Measurements from ENCODE around the gene ATP13A4. TPM values are rescaled to one million over a fixed set of nuclear protein-coding genes. Genes with fewer than 3 reads are reported as not detected.

ATP13A4 gene
- total and polyA plus RNA-seq, 2 donors (not counting 1 experiment from before 2014, with no cell fraction given) = 1.7 to 6.4 TPM

GRCh38 chr3:193407688-193408087 is 147.0 kb downstream of the ATP13A4 start:
- CTCF ChIA-PET = no interaction called here
- Histone ChIP-seq H3K27me3 (replicated peaks in 1 of 4; ENCODE audit: control extremely low read depth in 1 of 4, control insufficient read depth in 3 of 4, insufficient read depth in 4 of 4, low read length in 3 of 4) (no peaks in the 10 kb centered on the region), H3K4me3 (ENCODE audit: control extremely low read depth in 1 of 5, extremely low read depth in 1 of 5, insufficient read depth in 1 of 5, low read depth in 2 of 5, low read length in 4 of 5) (no peak overlapping the region), H4K20me1 (ENCODE audit: control insufficient read depth, insufficient read depth, low read length, poor library complexity, severe bottlenecking) (no peaks in the 10 kb centered on the region), H3K4me1 (ENCODE audit: control insufficient read depth in 2 of 2, insufficient read depth in 2 of 2, low read length in 2 of 2) (no peaks in the 10 kb centered on the region), H3K36me3 (replicated peaks in 1 of 2; ENCODE audit: control extremely low read depth in 1 of 2, control insufficient read depth in 1 of 2, extremely low read depth in 1 of 2, insufficient read depth in 2 of 2, low read length in 1 of 2) (no peaks in the 10 kb centered on the region), H3K4me2 (replicated peaks; ENCODE audit: low read depth, low read length, poor library complexity, severe bottlenecking) (no peak overlapping the region), H2AFZ (ENCODE audit: insufficient read depth, low read depth, low read length, poor library complexity, severe bottlenecking) (no peak overlapping the region), H3K79me2 (ENCODE audit: control insufficient read depth, insufficient read depth, low read length) (no peaks in the 10 kb centered on the region), H3K9ac (ENCODE audit: low read length) (no peak overlapping the region), H3K9me3 (ENCODE audit: control extremely low read depth in 1 of 3, control insufficient read depth in 2 of 3, insufficient read depth in 1 of 3, low read length in 2 of 3) (no peaks in the 10 kb centered on the region), H3K27ac (ENCODE audit: low read length in 2 of 2) (no peak overlapping the region)
- POLR2A ChIA-PET = no interaction called here
- H3K4me3 Mint-ChIP-seq = no peak overlapping the region
- DNase-seq (no peak), ATAC-seq (ENCODE audit: low read depth) (no peak)
- no peaks in the 10 kb centered on the region for H3K4me1 Mint-ChIP-seq
- no peaks in the 10 kb centered on the region for H3K9me3 Mint-ChIP-seq (ENCODE audit: insufficient read depth)
- intact Hi-C loops (cut with micrococcal nuclease) = no loop called here
- no peaks in the 10 kb centered on the region for H3K27me3 Mint-ChIP-seq
- TF ChIP-seq CTCF (IDR thresholded peaks at IDR 0.05) = no peak
- TF ChIP-seq EZH2 (IDR thresholded peaks at IDR 0.05; ENCODE audit: borderline replicate concordance, insufficient read depth, low read depth, low read length, poor library complexity, severe bottlenecking) = no peak
- H3K27ac Mint-ChIP-seq = no peak overlapping the region
- 90% methylated on average over 1 of the region's 1 CpG for WGBS (ENCODE audit: insufficient coverage)

GRCh38 chr3:193407112-193407511 is 147.6 kb downstream of the ATP13A4 start:
- Mint-ChIP-seq H3K27me3 (no peaks in the 10 kb centered on the region), H3K4me3 (no peak overlapping the region), H3K4me1 (no peaks in the 10 kb centered on the region), H3K27ac (no peak overlapping the region), H3K9me3 (ENCODE audit: insufficient read depth) (no peaks in the 10 kb centered on the region)
- no peak for TF ChIP-seq EZH2 (IDR thresholded peaks at IDR 0.05; ENCODE audit: borderline replicate concordance, insufficient read depth, low read depth, low read length, poor library complexity, severe bottlenecking)
- no peak for TF ChIP-seq CTCF (IDR thresholded peaks at IDR 0.05)
- WGBS (ENCODE audit: insufficient coverage) = 100% methylated on average over 2 of the region's 6 CpGs
- H3K4me2 ChIP-seq (replicated peaks; ENCODE audit: low read depth, low read length, poor library complexity, severe bottlenecking) = no peak overlapping the region
- no peaks in the 10 kb centered on the region for H3K27me3 ChIP-seq (replicated peaks in 1 of 4; ENCODE audit: control extremely low read depth in 1 of 4, control insufficient read depth in 3 of 4, insufficient read depth in 4 of 4, low read length in 3 of 4)
- H3K9ac ChIP-seq (ENCODE audit: low read length) = no peak overlapping the region
- H3K4me3 ChIP-seq (ENCODE audit: control extremely low read depth in 1 of 5, extremely low read depth in 1 of 5, insufficient read depth in 1 of 5, low read depth in 2 of 5, low read length in 4 of 5) = no peak overlapping the region
- ChIA-PET CTCF (no interaction called here), POLR2A (no interaction called here)
- intact Hi-C loops (cut with micrococcal nuclease) = no loop called here
- DNase-seq = no peak
- no peak overlapping the region for H2AFZ ChIP-seq (ENCODE audit: insufficient read depth, low read depth, low read length, poor library complexity, severe bottlenecking)
- ATAC-seq (ENCODE audit: low read depth) = no peak
- no peaks in the 10 kb centered on the region for H3K4me1 ChIP-seq (ENCODE audit: control insufficient read depth in 2 of 2, insufficient read depth in 2 of 2, low read length in 2 of 2)
- H3K9me3 ChIP-seq (ENCODE audit: control extremely low read depth in 1 of 3, control insufficient read depth in 2 of 3, insufficient read depth in 1 of 3, low read length in 2 of 3) = no peaks in the 10 kb centered on the region
- no peaks in the 10 kb centered on the region for H4K20me1 ChIP-seq (ENCODE audit: control insufficient read depth, insufficient read depth, low read length, poor library complexity, severe bottlenecking)
- no peak overlapping the region for H3K27ac ChIP-seq (ENCODE audit: low read length in 2 of 2)
- H3K79me2 ChIP-seq (ENCODE audit: control insufficient read depth, insufficient read depth, low read length) = no peaks in the 10 kb centered on the region
- no peaks in the 10 kb centered on the region for H3K36me3 ChIP-seq (replicated peaks in 1 of 2; ENCODE audit: control extremely low read depth in 1 of 2, control insufficient read depth in 1 of 2, extremely low read depth in 1 of 2, insufficient read depth in 2 of 2, low read length in 1 of 2)
